A673 (cell line): ENCODE results near the gene E2F1. TPM values are rescaled to one million over a fixed set of nuclear protein-coding genes. Genes with fewer than 3 reads are reported as not detected.

Source experiments
- BruUV-seq: library from RNA; stranded (reverse); fragments of 400-500 nt; replicated peaks from 2 replicates; lab custom pipeline; 2021; lab: Mats Ljungman, UMichigan
- CTCF ChIA-PET: fragments of 300-600 bp; sonication (Branson Sonifier 250); formaldehyde crosslinking; loops from one replicate; lab custom pipeline; 2022; ENCODE audit warnings: antibody characterized with exemption; lab: Charles Lee
- POLR2A ChIA-PET: fragments of 300-600 bp; sonication (Branson Sonifier 250); formaldehyde crosslinking; loops from one replicate; lab custom pipeline; 2022; ENCODE audit warnings: antibody characterized with exemption; ENCODE audit not compliant: low non-redundant PET; lab: Charles Lee
- DNase-seq: peaks from one replicate; pipeline ENCODE4 v3.0.0-alpha.2; 2015; ENCODE audit warnings: low spot score
- H3K27ac ChIP-seq: fragments of 200-600 bp; sonication (generic); 2 replicates; pipeline ENCODE4 v1.5.1; 2016; ENCODE audit warnings: mixed run types, low read depth, mild to moderate bottlenecking, mixed read lengths, antibody characterized with exemption, low read length; ENCODE audit not compliant: poor library complexity, severe bottlenecking
- H3K27me3 ChIP-seq: fragments of 200-600 bp; sonication (generic); replicated peaks from 2 replicates; pipeline ENCODE4 v1.6.1; 2017; ENCODE audit warnings: mixed run types, low read depth, mild to moderate bottlenecking, mixed read lengths, antibody characterized with exemption, low read length; ENCODE audit not compliant: insufficient read depth, poor library complexity
- H3K36me3 ChIP-seq: fragments of 200-600 bp; sonication (generic); 2 replicates; pipeline ENCODE4 v1.6.1; 2016; ENCODE audit warnings: mixed run types, mild to moderate bottlenecking, mixed read lengths, antibody characterized with exemption, low read length; ENCODE audit not compliant: insufficient read depth, poor library complexity, severe bottlenecking
- H3K4me1 ChIP-seq: fragments of 200-600 bp; sonication (generic); 2 replicates; pipeline ENCODE4 v1.6.1; 2017; ENCODE audit warnings: mixed run types, mild to moderate bottlenecking, mixed read lengths, antibody characterized with exemption, low read length; ENCODE audit not compliant: insufficient read depth, poor library complexity, severe bottlenecking
- H3K4me3 ChIP-seq: fragments of 200-600 bp; sonication (generic); 2 replicates; pipeline ENCODE4 v1.5.1; 2016; ENCODE audit warnings: low read depth, mixed run types, mild to moderate bottlenecking, mixed read lengths, low read length; ENCODE audit not compliant: poor library complexity, severe bottlenecking
- H3K9me3 ChIP-seq: fragments of 200-600 bp; sonication (generic); 2 replicates; pipeline ENCODE4 v1.6.1; 2016; ENCODE audit warnings: mixed run types, low read depth, mild to moderate bottlenecking, mixed read lengths, antibody characterized with exemption, low read length; ENCODE audit not compliant: poor library complexity, severe bottlenecking
- CTCF ChIP-seq: fragments of 300-800, 200-600 bp; sonication (generic); conservative IDR thresholded peaks from 2 replicates; pipeline ENCODE4 v1.5.1; 2017; ENCODE audit warnings: low read depth, mild to moderate bottlenecking, antibody characterized with exemption, low read length, moderate library complexity, mixed read lengths
- EZH2 ChIP-seq: fragments of 200-600 bp; sonication (generic); IDR thresholded peaks from 2 replicates; pipeline ENCODE4 v1.6.1; 2017; ENCODE audit warnings: borderline replicate concordance, low read depth, mild to moderate bottlenecking, mixed read lengths, antibody characterized with exemption, low read length; ENCODE audit not compliant: poor library complexity, severe bottlenecking
- intact Hi-C: fragments of 100-400 bp; cut with micrococcal nuclease; formaldehyde crosslinking; loops from one replicate; pipeline ENCODE4 v1.10.0; 2022; ENCODE audit not compliant: unreplicated experiment
- total RNA-seq: library from RNA; stranded (reverse); gene quantifications from 2 replicates; pipeline ENCODE4 v1.2.3, GENCODE V29; 2021

Gene E2F1
- total RNA-seq, 1 experiment from 2014 or later: 86.0 TPM

DNA sequence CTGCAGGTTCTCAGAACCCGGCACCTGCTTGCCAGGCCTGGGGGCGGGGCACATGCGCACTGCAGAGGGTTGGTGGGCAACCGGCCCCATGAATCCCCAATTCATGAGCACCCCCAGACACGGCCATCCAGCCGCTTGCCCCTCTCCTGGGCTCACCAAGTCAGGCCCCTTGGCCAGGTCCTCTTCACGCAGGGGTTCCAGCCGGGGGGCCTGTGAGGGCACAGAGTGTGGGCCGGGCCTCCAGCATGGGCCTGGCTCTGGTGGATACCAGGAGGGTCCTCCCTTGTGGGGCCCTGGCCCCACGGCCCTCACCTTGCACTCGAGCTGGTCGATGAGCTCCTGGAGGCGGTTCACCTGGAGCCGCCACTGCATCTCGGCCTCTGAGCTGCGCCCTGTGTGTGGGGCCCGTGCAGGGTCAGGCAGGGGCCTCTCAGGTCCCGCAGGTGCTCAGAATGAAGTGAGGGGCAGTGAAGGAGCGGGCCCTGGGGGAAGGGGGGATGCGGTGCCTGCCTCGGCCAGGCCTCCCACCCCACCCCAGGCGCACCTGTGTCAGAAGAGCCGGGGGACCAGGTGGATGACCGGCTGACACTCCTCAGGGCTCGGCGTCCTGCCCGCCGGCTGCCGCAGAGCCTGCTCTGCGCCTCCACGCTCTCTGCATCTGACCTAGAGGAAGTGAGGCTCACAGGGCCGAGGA lies 26.7 kb downstream of the E2F1 start:
- no peak for DNase-seq
- Histone ChIP-seq H3K27me3 (no peaks in the 10 kb centered on the region), H3K9me3 (no peaks in the 10 kb centered on the region), H3K36me3 (peaks cover 21% of the 10 kb centered on the region), H3K4me1 (peaks cover 15% of the 10 kb centered on the region), H3K4me3 (no peak overlapping the region), H3K27ac (no peak overlapping the region)
- ChIA-PET POLR2A (interaction anchor here (0.6 kb wide), 1 partner anchor 89 kb away, joined by 3 read pairs; no protein-coding TSS in a partner anchor), CTCF (no interaction called here)
- intact Hi-C loops: loop anchor here (5.0 kb wide), 1 partner anchor 478 kb away; no protein-coding TSS in a partner anchor
- no TSS peak for BruUV-seq
- TF ChIP-seq CTCF: no peak
- no peak for TF ChIP-seq EZH2

DNA sequence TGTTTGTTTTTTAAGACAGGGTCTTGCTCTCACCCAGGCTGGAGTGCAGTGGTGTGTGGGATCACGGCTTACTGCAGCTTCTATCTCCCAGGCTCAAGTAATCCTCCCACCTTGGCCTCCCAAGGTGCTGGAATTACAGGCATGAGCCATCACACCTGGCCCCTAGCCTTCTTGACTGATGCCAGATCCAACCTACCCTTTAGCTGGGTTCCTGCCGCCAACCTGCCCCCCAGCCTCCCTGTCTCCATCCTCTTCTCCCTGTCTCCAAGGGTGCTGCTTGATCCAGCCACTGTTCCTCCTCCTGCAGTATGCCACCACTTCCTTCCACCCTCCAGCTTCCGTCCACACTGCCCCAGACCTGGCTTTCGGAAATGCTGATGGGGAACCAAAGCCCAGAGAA lies 27.3 kb downstream of the E2F1 start:
- no peaks in the 10 kb centered on the region for H3K9me3 ChIP-seq
- no TSS peak for BruUV-seq
- no peak overlapping the region for H3K4me3 ChIP-seq
- H3K4me1 ChIP-seq: peaks cover 10% of the 10 kb centered on the region
- no peak for DNase-seq
- TF ChIP-seq CTCF: no peak
- no peak for TF ChIP-seq EZH2
- peaks cover 21% of the 10 kb centered on the region for H3K36me3 ChIP-seq
- no peaks in the 10 kb centered on the region for H3K27me3 ChIP-seq
- intact Hi-C loops: no loop called here
- CTCF ChIA-PET: no interaction called here
- H3K27ac ChIP-seq: no peak overlapping the region
- POLR2A ChIA-PET: interaction anchor here (0.6 kb wide), 1 partner anchor 88 kb away, joined by 3 read pairs; no protein-coding TSS in a partner anchor

GRCh38 chr20:33658510-33658909 lies 27.7 kb downstream of the E2F1 start:
- peaks cover 8% of the 10 kb centered on the region for H3K4me1 ChIP-seq
- CTCF ChIA-PET: no interaction called here
- peaks cover 21% of the 10 kb centered on the region for H3K36me3 ChIP-seq
- no peak for DNase-seq
- no peak overlapping the region for H3K4me3 ChIP-seq
- BruUV-seq: no TSS peak
- no peaks in the 10 kb centered on the region for H3K9me3 ChIP-seq
- POLR2A ChIA-PET: no interaction called here
- no peak for TF ChIP-seq CTCF
- TF ChIP-seq EZH2: no peak
- H3K27ac ChIP-seq: no peak overlapping the region
- no peaks in the 10 kb centered on the region for H3K27me3 ChIP-seq
- intact Hi-C loops: no loop called here
